Keratinocyte (primary cell): Measurements from ENCODE around the gene C19orf38. TPM values are rescaled to one million over a fixed set of nuclear protein-coding genes. Genes with fewer than 3 reads are reported as not detected.
A peak's percentile ranks its signal among the peaks of the same experiment; 100 is the strongest.

Experiments used
- DNase-seq: peaks from one replicate; pipeline ENCODE4 v3.0.0-alpha.2; 2011; ENCODE audit warnings: low read depth, missing footprints, low spot score
- FAIRE-seq: peaks from 2 replicates; lab custom pipeline; 2011; peaks lifted over from hg19 to GRCh38; lab: Jason Lieb, UNC
- H2AFZ ChIP-seq: 2 replicates; pipeline ENCODE4 v1.6.0; 2012; ENCODE audit warnings: low read length, control low read depth, inconsistent platforms; ENCODE audit not compliant: control insufficient read depth
- H3K27ac ChIP-seq: 2 replicates; pipeline ENCODE4 v1.5.1; 2011; ENCODE audit warnings: low read length; ENCODE audit not compliant: control insufficient read depth, insufficient read depth
- H3K27me3 ChIP-seq: 3 replicates; pipeline ENCODE4 v1.6.0; 2011; ENCODE audit warnings: low read length; ENCODE audit not compliant: control insufficient read depth, insufficient read depth; ENCODE audit errors: extremely low read depth
- H3K36me3 ChIP-seq, 2 experiments: 2 replicates in 1 of 2; 3 replicates in 1 of 2; pipeline ENCODE4 v1.5.1; 2011; ENCODE audit warnings: low read length in 2 of 2, mild to moderate bottlenecking in 1 of 2; ENCODE audit not compliant: control insufficient read depth in 2 of 2, insufficient read depth in 2 of 2; ENCODE audit errors: extremely low read depth in 1 of 2
- H3K4me1 ChIP-seq: 3 replicates; pipeline ENCODE4 v1.5.1; 2011; ENCODE audit warnings: low read length; ENCODE audit not compliant: control insufficient read depth, insufficient read depth; ENCODE audit errors: extremely low read depth
- H3K4me2 ChIP-seq: 3 replicates; pipeline ENCODE4 v1.6.0; 2011; ENCODE audit warnings: low read depth, low read length; ENCODE audit not compliant: control insufficient read depth, insufficient read depth; ENCODE audit errors: extremely low read depth
- H3K4me3 ChIP-seq, 3 experiments: fragments of 200-600 bp in 1 of 3; sonication (generic) in 1 of 3; 2 replicates in 2 of 3; 3 replicates in 1 of 3; pipeline ENCODE4 v1.5.1; 2011 to 2016; ENCODE audit warnings: low read length in 3 of 3, mild to moderate bottlenecking in 3 of 3, control low read depth in 2 of 3, inconsistent platforms in 1 of 3, low read depth in 1 of 3, mixed read lengths in 1 of 3, mixed run types in 1 of 3, moderate library complexity in 1 of 3; ENCODE audit not compliant: control insufficient read depth in 2 of 3, insufficient read depth in 2 of 3; ENCODE audit errors: extremely low read depth in 1 of 3
- H3K79me2 ChIP-seq: 2 replicates; pipeline ENCODE4 v1.6.0; 2012; ENCODE audit warnings: low read length; ENCODE audit not compliant: control insufficient read depth, insufficient read depth
- H3K9ac ChIP-seq: 3 replicates; pipeline ENCODE4 v1.6.0; 2011; ENCODE audit warnings: low read length; ENCODE audit not compliant: control insufficient read depth, insufficient read depth; ENCODE audit errors: extremely low read depth
- H3K9me1 ChIP-seq: 3 replicates; pipeline ENCODE4 v1.6.0; 2011; ENCODE audit warnings: low read length; ENCODE audit not compliant: control insufficient read depth, insufficient read depth; ENCODE audit errors: extremely low read depth
- H3K9me3 ChIP-seq: 2 replicates; pipeline ENCODE4 v1.5.1; 2012; ENCODE audit warnings: low read depth, low read length; ENCODE audit not compliant: control insufficient read depth
- H4K20me1 ChIP-seq: 3 replicates; pipeline ENCODE4 v1.6.0; 2011; ENCODE audit warnings: low read length; ENCODE audit not compliant: control insufficient read depth, insufficient read depth; ENCODE audit errors: extremely low read depth
- EZH2 ChIP-seq: IDR thresholded peaks from one replicate; pipeline ENCODE4 v1.6.1; 2012; ENCODE audit warnings: inconsistent platforms, mild to moderate bottlenecking, low read length, moderate library complexity
- dilution Hi-C: fragments of 300-500 bp; cut with MboI; formaldehyde crosslinking; loops from one replicate; pipeline ENCODE4 v1.7.0; 2020; ENCODE audit warnings: low sequenced_read_pairs; ENCODE audit not compliant: extremely low pct_ligation_motif_present
- polyA plus RNA-seq, 5 experiments: library from polyadenylated mRNA; depleted of rRNA in 3 of 5; stranded (reverse) in 3 of 5; stranded (forward) in 1 of 5; unstranded in 1 of 5; fragments of >200 nt; gene quantifications; 1 replicate in 1 of 5; 2 replicates in 3 of 5; 3 replicates in 1 of 5; pipeline versions ENCODE4 v1.2.1 to v1.2.3, GENCODE V29; 2011 to 2012; ENCODE audit warnings: missing spikeins in 2 of 5, low read depth in 1 of 5, low replicate concordance in 1 of 5
- TF ChIP-seq, protein P1 (sequence below), 3 experiments: IDR thresholded peaks in 1 of 3; conservative IDR thresholded peaks in 1 of 3; optimal IDR thresholded peaks in 1 of 3; 2 replicates in 2 of 3; 3 replicates in 1 of 3; pipeline versions ENCODE3 to v1.5.1; 2011; ENCODE audit warnings: low read length in 3 of 3, mild to moderate bottlenecking in 3 of 3, moderate library complexity in 2 of 3, control low read depth in 1 of 3, inconsistent platforms in 1 of 3; ENCODE audit not compliant: insufficient read depth in 2 of 3; ENCODE audit errors: extremely low read depth in 1 of 3

C19orf38 gene
- polyA plus RNA-seq, 1 donor (not counting 4 experiments of a cell fraction or from before 2014, with no cell fraction given), result 0.14 TPM

DNA sequence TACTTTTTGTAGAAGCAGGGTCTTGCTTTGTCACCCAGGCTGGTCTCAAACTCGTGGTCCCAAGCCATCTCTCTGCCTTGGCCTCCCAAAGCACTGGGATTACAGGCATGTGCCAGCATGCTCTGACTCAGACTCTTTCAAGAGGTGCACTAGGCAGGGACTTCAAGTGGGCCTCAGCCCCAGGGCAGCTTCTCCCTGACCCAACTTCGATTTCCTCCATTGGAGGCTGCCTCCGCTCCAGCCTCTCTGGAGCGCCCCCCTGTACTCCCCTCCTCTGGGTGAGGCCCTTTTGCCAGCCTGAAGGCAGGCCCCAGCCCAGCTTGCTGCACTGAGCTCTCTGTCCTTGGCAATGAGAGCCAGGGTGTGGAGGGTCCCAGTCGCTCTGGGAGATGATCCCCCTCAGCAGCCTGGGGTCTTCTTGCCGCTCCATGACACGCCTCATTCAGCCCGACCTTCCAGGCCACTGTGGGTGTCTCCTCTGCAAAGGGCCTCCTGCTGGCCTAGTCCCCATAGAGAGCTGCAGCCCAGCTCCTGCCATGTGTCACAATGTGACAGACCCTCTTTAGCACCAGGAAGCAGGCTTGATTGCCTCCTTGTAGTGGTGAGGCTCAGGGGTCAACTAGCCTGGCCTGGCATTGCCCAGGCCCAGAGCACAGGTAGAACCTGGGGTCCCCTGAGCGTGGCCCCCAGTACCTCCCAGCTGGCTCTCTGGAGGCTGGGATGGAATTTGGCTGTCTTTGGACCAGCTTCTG lies 39.6 kb downstream of the C19orf38 start:
- TF ChIP-seq, protein P1, sequence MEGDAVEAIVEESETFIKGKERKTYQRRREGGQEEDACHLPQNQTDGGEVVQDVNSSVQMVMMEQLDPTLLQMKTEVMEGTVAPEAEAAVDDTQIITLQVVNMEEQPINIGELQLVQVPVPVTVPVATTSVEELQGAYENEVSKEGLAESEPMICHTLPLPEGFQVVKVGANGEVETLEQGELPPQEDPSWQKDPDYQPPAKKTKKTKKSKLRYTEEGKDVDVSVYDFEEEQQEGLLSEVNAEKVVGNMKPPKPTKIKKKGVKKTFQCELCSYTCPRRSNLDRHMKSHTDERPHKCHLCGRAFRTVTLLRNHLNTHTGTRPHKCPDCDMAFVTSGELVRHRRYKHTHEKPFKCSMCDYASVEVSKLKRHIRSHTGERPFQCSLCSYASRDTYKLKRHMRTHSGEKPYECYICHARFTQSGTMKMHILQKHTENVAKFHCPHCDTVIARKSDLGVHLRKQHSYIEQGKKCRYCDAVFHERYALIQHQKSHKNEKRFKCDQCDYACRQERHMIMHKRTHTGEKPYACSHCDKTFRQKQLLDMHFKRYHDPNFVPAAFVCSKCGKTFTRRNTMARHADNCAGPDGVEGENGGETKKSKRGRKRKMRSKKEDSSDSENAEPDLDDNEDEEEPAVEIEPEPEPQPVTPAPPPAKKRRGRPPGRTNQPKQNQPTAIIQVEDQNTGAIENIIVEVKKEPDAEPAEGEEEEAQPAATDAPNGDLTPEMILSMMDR (optimal IDR thresholded peaks at IDR 0.05 in 1 of 3, IDR thresholded peaks at IDR 0.05 in 1 of 3, conservative IDR thresholded peaks at IDR 0.05 in 1 of 3; ENCODE audit: extremely low read depth in 1 of 3, insufficient read depth in 2 of 3, low read length in 3 of 3), result no peak
- no peak for TF ChIP-seq EZH2
- no peak overlapping the region for H3K4me3 ChIP-seq
- no peaks in the 10 kb centered on the region for H3K27me3 ChIP-seq
- H4K20me1 ChIP-seq, result peaks cover 21% of the 10 kb centered on the region
- dilution Hi-C loops, result no loop called here
- DNase-seq (no peak), FAIRE-seq (peak; percentile 39)
- no peaks in the 10 kb centered on the region for H3K9me3 ChIP-seq
- H3K27ac ChIP-seq, result no peak overlapping the region
- H2AFZ ChIP-seq, result no peak overlapping the region
- peaks cover 49% of the 10 kb centered on the region for H3K79me2 ChIP-seq
- no peak overlapping the region for H3K9ac ChIP-seq
- H3K4me2 ChIP-seq, result no peak overlapping the region
- H3K9me1 ChIP-seq, result peaks cover 10% of the 10 kb centered on the region
- peaks cover 29% of the 10 kb centered on the region for H3K4me1 ChIP-seq
- H3K36me3 ChIP-seq, result peaks cover 0 to 1% of the 10 kb centered on the region in 2 experiments

- no peak overlapping the region for H3K27ac ChIP-seq
- no peak for FAIRE-seq
- peaks cover 29% of the 10 kb centered on the region for H3K4me1 ChIP-seq
- H3K9me1 ChIP-seq, result peaks cover 10% of the 10 kb centered on the region
- H3K9ac ChIP-seq, result no peak overlapping the region
- H4K20me1 ChIP-seq, result peaks cover 21% of the 10 kb centered on the region
- no peak for DNase-seq
- H3K36me3 ChIP-seq, result peaks cover 0 to 1% of the 10 kb centered on the region in 2 experiments
- peaks cover 43% of the 10 kb centered on the region for H3K79me2 ChIP-seq
- H3K4me3 ChIP-seq, result no peak overlapping the region
- TF ChIP-seq EZH2, result no peak
- TF ChIP-seq, protein P1 (optimal IDR thresholded peaks at IDR 0.05 in 1 of 3, IDR thresholded peaks at IDR 0.05 in 1 of 3, conservative IDR thresholded peaks at IDR 0.05 in 1 of 3; ENCODE audit: extremely low read depth in 1 of 3, insufficient read depth in 2 of 3, low read length in 3 of 3), result no peak
- dilution Hi-C loops, result no loop called here
- no peaks in the 10 kb centered on the region for H3K27me3 ChIP-seq
- no peak overlapping the region for H2AFZ ChIP-seq
- H3K4me2 ChIP-seq, result no peak overlapping the region
- H3K9me3 ChIP-seq, result no peaks in the 10 kb centered on the region
Measured at GRCh38 chr19:10888421-10888866, 40.2 kb downstream of the C19orf38 start.
